CD4-positive, alpha-beta T cell treated with Interleukin-15 for 1 hour (primary cell): ENCODE data around the gene INKA2.

Experiments
- DNase-seq: peaks from one replicate; pipeline ENCODE4 v3.0.0-alpha.2; 2020

Gene INKA2

GRCh38 chr1:111696330-111696729 is 42.9 kb downstream of the INKA2 start:
- no peak for DNase-seq

- no peak for DNase-seq
Observed at GRCh38 chr1:111695801-111696200, 43.4 kb downstream of the INKA2 start.

GRCh38 chr1:111691886-111692285 is 47.3 kb downstream of the INKA2 start:
- DNase-seq = no peak

GRCh38 chr1:111690306-111690617 is 48.9 kb downstream of the INKA2 start:
- no peak for DNase-seq
